NCI-H2196 treated with DMSO at 0.1 percent for 48 hours (cell line): ENCODE data around the gene AHI1.

Experiments used
- DNase-seq: peaks from one replicate; lab custom pipeline; 2025; ENCODE audit not compliant: unreplicated experiment; lab: John Stamatoyannopoulos, UW

The AHI1 gene

GRCh38 chr6:135497412-135498184 is at the start of gene AHI1:
AHI1 (minus strand) TSS chr6:135497740; CDS start chr6:135492237, 5,503 bp downstream.
- DNase-seq: peak; percentile 87

GRCh38 chr6:135546680-135547418 is 49.3 kb upstream of the AHI1 start:
- DNase-seq: no peak

- DNase-seq: no peak
Observed at GRCh38 chr6:135546206-135546605, 48.7 kb upstream of the AHI1 start.

- DNase-seq: no peak
Observed at GRCh38 chr6:135540207-135540840, 42.8 kb upstream of the AHI1 start.

GRCh38 chr6:135537741-135538301 is 40.3 kb upstream of the AHI1 start:
- DNase-seq: no peak

GRCh38 chr6:135535989-135536414 is 38.5 kb upstream of the AHI1 start:
- DNase-seq: peak; percentile 18

- no peak for DNase-seq
Observed at GRCh38 chr6:135534773-135535380, 37.3 kb upstream of the AHI1 start.

- DNase-seq: no peak
Observed at GRCh38 chr6:135532559-135532958, 35.0 kb upstream of the AHI1 start.

- no peak for DNase-seq
Observed at GRCh38 chr6:135531954-135532490, 34.5 kb upstream of the AHI1 start.

- DNase-seq: no peak
Observed at GRCh38 chr6:135530113-135530512, 32.6 kb upstream of the AHI1 start.

- DNase-seq: no peak
Observed at GRCh38 chr6:135527960-135528249, 30.4 kb upstream of the AHI1 start.

- DNase-seq: no peak
Observed at GRCh38 chr6:135527116-135527959, 29.8 kb upstream of the AHI1 start.

GRCh38 chr6:135525594-135525993 is 28.1 kb upstream of the AHI1 start:
- no peak for DNase-seq

GRCh38 chr6:135522965-135523692 is 25.6 kb upstream of the AHI1 start:
- no peak for DNase-seq

- DNase-seq: no peak
Observed at GRCh38 chr6:135521431-135521830, 23.9 kb upstream of the AHI1 start.

- DNase-seq: no peak
Observed at GRCh38 chr6:135520781-135521180, 23.2 kb upstream of the AHI1 start.

- DNase-seq: no peak
Observed at GRCh38 chr6:135519348-135519747, 21.8 kb upstream of the AHI1 start.

- no peak for DNase-seq
Observed at GRCh38 chr6:135517527-135517926, 20.0 kb upstream of the AHI1 start.

- DNase-seq: no peak
Observed at GRCh38 chr6:135514706-135515105, 17.2 kb upstream of the AHI1 start.
